Esophagus squamous epithelium (tissue), 4 donors: ENCODE measurements around the gene GABRR1.

ENCODE experiments used
- CTCF ChIP-seq, 6 experiments: fragments of 450-650 bp in 4 of 6; fragments of 200-600 bp in 2 of 6; sonication (generic) in 2 of 6; IDR thresholded peaks; one replicate each; pipeline ENCODE4 v1.5.1; 2016 to 2019; ENCODE audit warnings: antibody characterized with exemption in 6 of 6, mild to moderate bottlenecking in 4 of 6, moderate library complexity in 4 of 6
- POLR2A ChIP-seq, 4 donors: fragments of 450-650 bp; IDR thresholded peaks; one replicate each; pipeline ENCODE4 v1.6.1; 2017; ENCODE audit warnings: antibody characterized with exemption in 4 of 4, mild to moderate bottlenecking in 4 of 4, moderate library complexity in 3 of 4

GRCh38 chr6:89184344-89184743, 32.8 kb downstream of the GABRR1 start:
- TF ChIP-seq CTCF (IDR thresholded peaks at IDR 0.05) (no peak), POLR2A (IDR thresholded peaks at IDR 0.05) (no peak)
